Right atrium auricular region (tissue), 2 donors: ENCODE results near the gene BRIX1. TPM values are rescaled to one million over a fixed set of nuclear protein-coding genes. Genes with fewer than 3 reads are reported as not detected.
"Not testable (repeated sequence)": the region's sequence is repeated elsewhere in the genome, so short reads cannot be mapped to it uniquely, and the experiment has no call there.

Source experiments
- DNase-seq: peaks from one replicate; pipeline ENCODE4 v3.0.0-alpha.2; 2019; ENCODE audit warnings: low spot score
- H3K27ac ChIP-seq, 2 donors: fragments of 200-600 bp; sonication (generic); 1 replicate in 1 of 2; 2 replicates in 1 of 2; pipeline ENCODE4 v1.5.1; 2016 to 2019
- H3K27me3 ChIP-seq, 2 donors: fragments of 200-600 bp; sonication (generic); one replicate each; pipeline versions ENCODE4 v1.5.1 to v1.6.0; 2017 to 2019
- H3K36me3 ChIP-seq: fragments of 200-600 bp; sonication (generic); one replicate; pipeline ENCODE4 v1.5.1; 2016
- H3K4me1 ChIP-seq, 2 donors: fragments of 200-600 bp; sonication (generic); one replicate each; pipeline versions ENCODE4 v1.5.1 to v1.6.0; 2017 to 2019
- H3K4me3 ChIP-seq, 2 donors: fragments of 200-600 bp; sonication (generic); 1 replicate in 1 of 2; 2 replicates in 1 of 2; pipeline ENCODE4 v1.5.1; 2017 to 2019; ENCODE audit warnings: mild to moderate bottlenecking in 1 of 2, moderate library complexity in 1 of 2
- H3K9me3 ChIP-seq, 2 donors: fragments of 200-600 bp; sonication (generic); one replicate each; pipeline ENCODE4 v1.5.1; 2019
- total RNA-seq, 2 donors: library from RNA; depleted of rRNA; stranded (reverse); fragments of >200 nt; gene quantifications; one replicate each; pipeline ENCODE4 v1.1.0, GENCODE V29; 2016
- TF ChIP-seq, protein P1 (sequence below), 2 donors: fragments of 200-600 bp; sonication (generic); IDR thresholded peaks; one replicate each; pipeline ENCODE4 v1.5.1; 2019; ENCODE audit warnings: antibody characterized with exemption in 2 of 2

BRIX1 gene
- total RNA-seq, 2 donors from 2014 or later = 8.4 to 11.7 TPM

DNA sequence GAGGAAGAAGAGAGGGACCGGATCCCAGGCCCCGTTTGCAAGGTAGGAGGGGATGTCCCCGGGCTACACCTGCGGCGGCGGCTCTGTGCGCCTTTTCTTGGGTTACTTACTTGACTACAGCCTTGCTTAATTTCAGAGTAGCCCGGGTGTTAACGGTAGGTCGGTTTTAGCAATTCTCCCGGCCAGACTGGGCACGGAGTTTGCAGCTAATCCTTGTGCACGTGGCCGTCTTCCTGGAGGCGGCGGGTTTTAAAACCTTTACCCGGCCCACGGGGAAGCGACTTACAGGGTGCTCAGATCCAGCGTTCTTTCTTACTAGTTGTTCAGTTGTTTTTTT, 313 bp downstream of the BRIX1 start:
- TF ChIP-seq, protein P1, sequence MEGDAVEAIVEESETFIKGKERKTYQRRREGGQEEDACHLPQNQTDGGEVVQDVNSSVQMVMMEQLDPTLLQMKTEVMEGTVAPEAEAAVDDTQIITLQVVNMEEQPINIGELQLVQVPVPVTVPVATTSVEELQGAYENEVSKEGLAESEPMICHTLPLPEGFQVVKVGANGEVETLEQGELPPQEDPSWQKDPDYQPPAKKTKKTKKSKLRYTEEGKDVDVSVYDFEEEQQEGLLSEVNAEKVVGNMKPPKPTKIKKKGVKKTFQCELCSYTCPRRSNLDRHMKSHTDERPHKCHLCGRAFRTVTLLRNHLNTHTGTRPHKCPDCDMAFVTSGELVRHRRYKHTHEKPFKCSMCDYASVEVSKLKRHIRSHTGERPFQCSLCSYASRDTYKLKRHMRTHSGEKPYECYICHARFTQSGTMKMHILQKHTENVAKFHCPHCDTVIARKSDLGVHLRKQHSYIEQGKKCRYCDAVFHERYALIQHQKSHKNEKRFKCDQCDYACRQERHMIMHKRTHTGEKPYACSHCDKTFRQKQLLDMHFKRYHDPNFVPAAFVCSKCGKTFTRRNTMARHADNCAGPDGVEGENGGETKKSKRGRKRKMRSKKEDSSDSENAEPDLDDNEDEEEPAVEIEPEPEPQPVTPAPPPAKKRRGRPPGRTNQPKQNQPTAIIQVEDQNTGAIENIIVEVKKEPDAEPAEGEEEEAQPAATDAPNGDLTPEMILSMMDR (IDR thresholded peaks at IDR 0.05) = no peak
- H3K9me3 ChIP-seq = no peaks in the 10 kb centered on the region
- H3K27ac ChIP-seq = peak overlapping the region; percentile 81 to 88
- DNase-seq = no peak
- H3K4me3 ChIP-seq = peak overlapping the region; percentile 90 to 95
- H3K27me3 ChIP-seq = no peaks in the 10 kb centered on the region
- peaks cover 0 to 31% of the 10 kb centered on the region in 2 donors for H3K4me1 ChIP-seq
- H3K36me3 ChIP-seq = peaks cover 33% of the 10 kb centered on the region

DNA sequence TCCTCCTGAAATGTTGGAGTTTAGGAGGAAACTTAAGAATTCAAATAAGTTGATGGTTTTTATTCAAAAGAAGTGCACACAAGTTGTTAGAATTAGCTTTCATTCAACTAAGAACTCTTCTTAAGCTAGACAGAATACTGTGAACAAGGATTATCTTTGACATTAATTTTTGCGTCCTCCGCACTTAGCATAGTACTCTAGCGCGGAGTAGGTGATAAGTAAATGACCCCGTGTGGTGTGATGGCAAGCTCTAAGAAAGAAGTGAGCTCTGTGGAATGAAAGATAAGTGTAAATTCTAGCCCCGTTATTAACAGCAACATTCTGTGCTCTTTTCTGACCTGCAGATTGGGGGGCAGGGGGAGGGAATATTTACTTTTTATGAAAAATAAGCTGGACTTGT, 1.0 kb downstream of the BRIX1 start:
- H3K27me3 ChIP-seq = no peaks in the 10 kb centered on the region
- peak overlapping the region; percentile 90 to 95 for H3K4me3 ChIP-seq
- H3K4me1 ChIP-seq = peaks cover 0 to 31% of the 10 kb centered on the region in 2 donors
- peaks cover 28% of the 10 kb centered on the region for H3K36me3 ChIP-seq
- H3K27ac ChIP-seq = peak overlapping the region in 1 of 2 donors; percentile 81
- TF ChIP-seq, protein P1 (IDR thresholded peaks at IDR 0.05) = no peak
- H3K9me3 ChIP-seq = no peaks in the 10 kb centered on the region
- no peak for DNase-seq

DNA sequence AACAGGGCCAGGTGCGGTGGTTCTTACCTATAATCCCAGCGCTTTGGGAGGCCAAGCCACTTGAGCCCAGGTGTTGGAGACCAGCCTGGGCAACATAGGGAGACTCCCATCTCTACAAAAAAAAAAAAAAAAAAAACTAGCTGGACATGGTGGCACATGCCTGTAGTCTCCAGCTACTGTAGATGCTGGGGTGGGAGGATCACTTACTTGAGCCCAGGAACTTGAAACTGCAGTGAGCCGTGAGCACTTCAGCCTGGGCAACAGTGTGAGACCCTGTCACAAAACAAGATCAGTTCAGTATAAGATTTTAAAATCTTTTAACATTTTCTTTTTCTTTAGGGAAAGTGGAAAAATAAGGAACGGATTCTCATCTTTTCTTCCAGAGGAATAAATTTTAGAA, 2.5 kb downstream of the BRIX1 start:
- Histone ChIP-seq H3K4me1 (peaks cover 0 to 31% of the 10 kb centered on the region in 2 donors), H3K9me3 (no peaks in the 10 kb centered on the region), H3K27ac (no peak overlapping the region), H3K27me3 (no peaks in the 10 kb centered on the region), H3K4me3 (no peak overlapping the region), H3K36me3 (peaks cover 34% of the 10 kb centered on the region)
- no peak for DNase-seq
- TF ChIP-seq, protein P1 (IDR thresholded peaks at IDR 0.05) = no peak

DNA sequence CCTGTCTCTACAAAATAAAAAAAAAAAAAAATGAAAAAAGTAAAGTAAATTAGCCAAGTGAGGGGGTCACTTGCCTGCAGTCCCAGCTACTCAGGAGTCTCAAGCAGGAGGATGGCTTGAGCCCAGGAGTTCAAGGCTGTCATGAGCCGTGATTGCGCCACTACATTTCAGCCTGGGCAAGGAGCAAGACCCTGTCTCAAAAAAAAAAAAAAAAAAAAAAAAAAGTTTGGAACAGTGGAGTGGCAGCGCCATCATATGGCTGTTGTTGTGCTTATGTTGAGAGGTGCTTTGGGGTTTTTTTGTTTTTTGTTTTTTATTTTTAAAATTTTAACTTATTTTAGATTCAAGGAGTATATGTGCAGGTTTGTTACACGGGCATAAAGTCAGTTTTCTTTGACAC, 3.6 kb downstream of the BRIX1 start:
- Histone ChIP-seq H3K9me3 (no peaks in the 10 kb centered on the region), H3K27me3 (no peaks in the 10 kb centered on the region), H3K27ac (no peak overlapping the region), H3K4me3 (no peak overlapping the region), H3K4me1 (peaks cover 0 to 30% of the 10 kb centered on the region in 2 donors), H3K36me3 (peaks cover 44% of the 10 kb centered on the region)
- no peak for DNase-seq
- TF ChIP-seq, protein P1 (IDR thresholded peaks at IDR 0.05) = no peak

DNA sequence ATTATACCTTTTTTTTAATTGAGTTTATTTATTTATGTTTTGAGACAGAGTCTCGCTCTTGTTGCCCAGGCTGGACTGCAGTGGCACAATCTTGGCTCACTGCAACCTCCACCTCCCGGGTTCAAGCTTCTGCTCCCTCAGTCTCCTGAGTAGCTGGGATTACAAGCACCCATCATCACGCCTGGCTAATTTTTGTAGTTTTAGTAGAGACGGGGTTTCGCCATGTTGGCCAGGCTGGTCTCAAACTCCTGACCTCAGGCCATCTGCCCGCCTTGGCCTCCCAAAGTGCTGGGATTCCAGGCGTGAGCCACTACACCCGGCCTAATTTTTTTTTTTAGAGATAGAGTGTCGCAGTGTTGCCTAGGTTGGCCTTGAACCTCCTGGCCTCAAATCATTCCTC, 7.7 kb downstream of the BRIX1 start:
- not testable (repeated sequence) for H3K4me3 ChIP-seq, H3K4me1 ChIP-seq, DNase-seq, H3K27me3 ChIP-seq, H3K9me3 ChIP-seq
- Histone ChIP-seq H3K36me3 (peaks cover 65% of the 10 kb centered on the region), H3K27ac (peak overlapping the region in 1 of 2 donors; percentile 67)

DNA sequence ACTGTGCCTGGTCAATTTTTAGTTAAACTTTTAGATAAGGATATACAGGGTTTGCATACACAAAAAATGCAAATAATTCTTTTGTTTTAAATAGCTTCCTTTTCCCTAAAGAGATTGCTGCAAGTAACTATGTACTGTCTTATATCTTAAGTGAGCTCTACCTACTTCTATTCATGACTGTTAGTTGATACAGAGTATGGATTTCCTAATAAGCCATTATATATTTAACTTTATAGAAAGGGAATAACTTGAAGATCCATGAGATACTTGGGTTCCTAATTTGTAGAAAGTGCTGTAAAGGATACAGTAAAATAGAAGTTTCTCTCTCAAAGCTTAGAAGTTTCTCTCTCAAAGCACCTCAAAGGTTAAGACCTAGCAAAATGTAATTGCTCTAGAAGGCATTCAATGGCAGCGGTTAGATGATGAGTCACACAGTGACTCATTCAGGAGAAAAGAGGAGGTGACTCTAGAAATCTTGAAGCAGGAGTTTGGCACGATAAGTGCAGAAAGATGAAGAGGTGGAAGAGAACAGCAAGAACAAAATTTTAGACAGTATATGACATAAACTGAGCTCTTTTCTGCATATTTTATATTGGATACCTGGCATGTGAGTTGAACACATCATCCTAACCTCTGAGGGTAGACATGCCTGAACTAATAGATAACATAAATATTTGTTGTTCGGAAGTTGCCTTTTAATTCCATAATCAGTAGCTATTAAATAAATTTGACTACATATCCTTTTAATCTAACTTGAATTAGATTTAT, 8.4 kb downstream of the BRIX1 start:
- TF ChIP-seq, protein P1 (IDR thresholded peaks at IDR 0.05) = no peak
- peak overlapping the region; percentile 20 to 67 for H3K27ac ChIP-seq
- H3K27me3 ChIP-seq = no peaks in the 10 kb centered on the region
- peaks cover 0 to 11% of the 10 kb centered on the region in 2 donors for H3K4me1 ChIP-seq
- H3K36me3 ChIP-seq = peaks cover 62% of the 10 kb centered on the region
- H3K4me3 ChIP-seq = no peak overlapping the region
- no peaks in the 10 kb centered on the region for H3K9me3 ChIP-seq
- DNase-seq = no peak
